T-helper 17 cell (primary cell): ENCODE results near the gene DCTN4. TPM values are rescaled to one million over a fixed set of nuclear protein-coding genes. Genes with fewer than 3 reads are reported as not detected.

Experiments used
- ATAC-seq: fragments of 150-1000 bp; cut with Tn5 transposase; 2 replicates; pipeline ENCODE4 v1.10.0; 2021; ENCODE audit warnings: mild to moderate bottlenecking, moderate library complexity
- DNase-seq, 3 donors: peaks; one replicate each; pipeline versions ENCODE4 v3.0.0 to v3.0.0-alpha.2; 2020 to 2021
- H3K9me3 ChIP-seq: one replicate; pipeline ENCODE4 v1.7.0; 2013; ENCODE audit warnings: low read length, mild to moderate bottlenecking; ENCODE audit not compliant: control insufficient read depth, poor library complexity, severe bottlenecking
- H3K27ac Mint-ChIP-seq: one replicate; pipeline ENCODE4 v1.8.0; 2022; ENCODE audit warnings: mild to moderate bottlenecking, moderate library complexity, mixed read lengths
- H3K27me3 Mint-ChIP-seq: one replicate; pipeline ENCODE4 v1.8.0; 2022; ENCODE audit warnings: mixed read lengths
- H3K36me3 Mint-ChIP-seq: one replicate; pipeline ENCODE4 v1.8.0; 2022; ENCODE audit warnings: low read depth, mixed read lengths
- H3K4me1 Mint-ChIP-seq: one replicate; pipeline ENCODE4 v1.8.0; 2022; ENCODE audit warnings: mild to moderate bottlenecking, mixed read lengths
- H3K4me3 Mint-ChIP-seq: one replicate; pipeline ENCODE4 v1.8.0; 2022; ENCODE audit warnings: mild to moderate bottlenecking, moderate library complexity, mixed read lengths
- total RNA-seq, 4 donors: library from RNA in 2 of 4; stranded (reverse) in 2 of 4; gene quantifications; one replicate each; pipeline ENCODE4 v1.2.3 and lab custom pipeline; 2022 to 2026

Gene DCTN4
- total RNA-seq, 2 donors from 2014 or later: 73.5 to 88.0 TPM

- Mint-ChIP-seq H3K4me1 (no peaks in the 10 kb centered on the region), H3K27ac (no peak overlapping the region)
- no peaks in the 10 kb centered on the region for H3K9me3 ChIP-seq
Observed at GRCh38 chr5:150663936-150664335, 94.9 kb downstream of the DCTN4 start.

GRCh38 chr5:150662731-150663516 lies 95.9 kb downstream of the DCTN4 start:
- Mint-ChIP-seq H3K27ac (no peak overlapping the region), H3K4me1 (peaks cover under 1% of the 10 kb centered on the region), H3K27me3 (peaks cover 28% of the 10 kb centered on the region), H3K36me3 (no peaks in the 10 kb centered on the region), H3K4me3 (no peak overlapping the region)
- DNase-seq: no peak
- no peak for ATAC-seq
- H3K9me3 ChIP-seq: no peaks in the 10 kb centered on the region

More at GRCh38 chr5:150663936-150664335, 94.9 kb downstream of the DCTN4 start:
- peaks cover 28% of the 10 kb centered on the region for H3K27me3 Mint-ChIP-seq
- DNase-seq: no peak
- H3K4me3 Mint-ChIP-seq: no peak overlapping the region
- no peaks in the 10 kb centered on the region for H3K36me3 Mint-ChIP-seq
- ATAC-seq: no peak

DNA sequence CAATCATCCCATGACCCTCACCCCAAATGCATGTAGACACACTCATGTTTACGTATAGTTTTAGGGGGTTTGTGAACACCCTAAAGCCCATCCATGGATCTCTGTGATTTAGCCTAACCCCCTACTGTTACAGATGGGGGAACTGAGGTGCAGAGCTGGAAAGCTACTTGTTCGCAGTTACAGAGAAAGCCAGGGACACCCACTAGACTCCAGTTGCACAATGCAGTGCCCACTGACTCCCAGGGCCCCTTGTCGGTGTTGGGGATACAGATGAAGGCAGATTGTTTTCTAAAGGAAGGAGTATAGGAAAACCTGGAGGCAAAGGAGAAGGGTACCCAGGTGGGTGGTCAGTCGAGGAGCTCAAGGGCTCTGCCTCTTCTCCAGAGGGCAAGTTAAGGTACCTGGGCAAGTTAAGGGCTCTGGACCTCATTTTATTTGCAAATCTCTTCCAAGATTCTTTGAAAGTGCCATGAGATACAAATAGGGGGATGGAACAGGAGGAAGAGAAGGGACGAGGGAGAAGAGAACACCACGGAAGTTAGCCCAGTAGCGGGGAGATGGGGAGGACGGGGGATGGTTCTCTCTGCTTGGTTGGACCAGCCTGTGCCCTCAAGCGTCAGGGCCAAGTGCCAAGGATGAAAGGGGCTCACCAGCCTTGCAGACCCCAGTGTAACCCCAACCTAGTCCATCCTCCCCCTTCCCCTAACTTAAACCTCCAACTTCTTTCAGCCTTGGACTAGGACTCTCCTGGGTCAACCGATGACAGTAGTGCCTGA lies 96.8 kb downstream of the DCTN4 start:
- H3K9me3 ChIP-seq: no peaks in the 10 kb centered on the region
- DNase-seq (no peak), ATAC-seq (no peak)
- H3K36me3 Mint-ChIP-seq: no peaks in the 10 kb centered on the region
- H3K27ac Mint-ChIP-seq: no peak overlapping the region
- H3K4me1 Mint-ChIP-seq: peaks cover 8% of the 10 kb centered on the region
- H3K27me3 Mint-ChIP-seq: peaks cover 28% of the 10 kb centered on the region
- H3K4me3 Mint-ChIP-seq: no peak overlapping the region

DNA sequence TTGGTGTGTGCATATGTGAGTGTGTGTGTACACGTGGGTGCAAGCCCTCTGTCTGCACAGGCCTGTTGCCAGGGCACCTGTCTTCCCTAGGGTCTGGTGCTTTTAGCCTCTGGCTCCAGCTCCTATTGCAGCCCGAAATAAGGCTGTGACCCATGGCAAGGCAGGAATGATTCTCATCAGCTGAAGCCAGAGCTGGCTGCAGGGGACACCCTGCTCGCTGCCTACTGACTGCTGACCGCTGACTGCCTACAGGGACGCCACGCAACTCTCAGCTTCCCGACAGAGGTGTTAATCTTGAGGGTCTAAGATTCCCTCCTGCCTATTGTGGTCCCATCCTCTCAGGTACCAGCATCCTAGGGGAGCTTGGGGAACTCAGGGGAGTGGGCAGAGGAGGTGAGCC lies 97.7 kb downstream of the DCTN4 start, which contains the start of gene MYOZ3:
Gene MYOZ3, plus strand, starts transcription at position 166 of the 400 bp plus-strand sequence. CDS start 1,691 bp downstream, outside the sequence.
- no peaks in the 10 kb centered on the region for H3K36me3 Mint-ChIP-seq
- no peaks in the 10 kb centered on the region for H3K9me3 ChIP-seq
- DNase-seq (no peak), ATAC-seq (no peak)
- peaks cover 8% of the 10 kb centered on the region for H3K4me1 Mint-ChIP-seq
- peak within 1 kb of the TSS; percentile 21 for H3K27ac Mint-ChIP-seq
- H3K27me3 Mint-ChIP-seq: peaks cover 28% of the 10 kb centered on the region
- peak within 1 kb of the TSS; percentile 12 for H3K4me3 Mint-ChIP-seq

DNA sequence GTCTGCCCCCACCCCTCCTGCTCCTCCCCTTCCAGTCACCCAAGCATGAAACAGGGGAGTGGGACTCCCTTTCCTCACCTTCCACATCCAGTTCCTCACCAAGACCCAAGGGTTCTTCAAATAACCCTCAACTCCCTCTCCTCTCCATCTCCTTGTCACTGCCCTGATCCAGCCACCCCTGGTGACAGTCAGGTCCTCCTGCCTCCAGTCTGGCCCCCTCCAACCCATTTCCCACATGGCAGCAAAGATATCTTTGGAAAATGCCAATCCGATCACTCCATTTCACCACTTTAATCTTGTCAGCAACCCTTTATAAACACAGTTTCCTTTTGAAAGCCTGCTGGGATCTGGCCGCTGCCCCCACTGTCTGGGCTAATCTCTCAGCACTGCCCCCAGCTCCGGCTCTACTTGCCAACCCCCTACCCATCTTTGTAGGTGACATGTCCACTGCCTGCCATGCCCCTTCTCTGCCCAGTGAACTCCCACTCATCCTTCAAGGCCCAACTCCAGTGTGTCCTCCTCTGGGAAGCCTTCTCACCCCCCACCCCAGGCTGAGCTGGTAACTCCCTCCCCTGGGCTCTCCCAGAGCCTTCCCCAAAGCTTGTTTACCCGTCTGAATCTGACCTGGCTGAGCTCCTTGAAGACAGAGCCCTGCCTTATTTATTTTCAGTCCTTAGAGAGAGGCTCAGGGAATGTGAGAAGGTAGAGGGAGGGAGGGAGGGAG lies 98.5 kb downstream of the DCTN4 start:
- Mint-ChIP-seq H3K36me3 (no peaks in the 10 kb centered on the region), H3K4me1 (peaks cover 11% of the 10 kb centered on the region), H3K27me3 (peaks cover 28% of the 10 kb centered on the region), H3K4me3 (peak overlapping the region; percentile 12), H3K27ac (peak overlapping the region; percentile 21)
- no peaks in the 10 kb centered on the region for H3K9me3 ChIP-seq
- DNase-seq (no peak), ATAC-seq (no peak)

- Mint-ChIP-seq H3K36me3 (no peaks in the 10 kb centered on the region), H3K27ac (peak overlapping the region; percentile 21), H3K4me3 (no peak overlapping the region), H3K27me3 (peaks cover 22% of the 10 kb centered on the region), H3K4me1 (peaks cover 11% of the 10 kb centered on the region)
- no peaks in the 10 kb centered on the region for H3K9me3 ChIP-seq
- no peak for ATAC-seq
- DNase-seq: no peak
Observed at GRCh38 chr5:150659360-150660107, 99.3 kb downstream of the DCTN4 start.

- Mint-ChIP-seq H3K36me3 (no peaks in the 10 kb centered on the region), H3K4me1 (peaks cover 13% of the 10 kb centered on the region), H3K27me3 (peaks cover 22% of the 10 kb centered on the region), H3K27ac (no peak overlapping the region), H3K4me3 (no peak overlapping the region)
- ATAC-seq: no peak
- no peak for DNase-seq
- no peaks in the 10 kb centered on the region for H3K9me3 ChIP-seq
Observed at GRCh38 chr5:150658699-150659265, 100.0 kb downstream of the DCTN4 start.

Other genes starting within 250 kb of the DCTN4 start
- 1 to 10 TPM in 1 of 2 donors, not detected in 1; 1.5 TPM for gene SYNPO, start 118.4 kb downstream of the DCTN4 start, total RNA-seq
- not detected for gene MYOZ3, start 97.8 kb downstream of the DCTN4 start, total RNA-seq
- 100 to 1,000 TPM in 1 of 2 donors, 10 to 100 TPM in 1; 96.0 to 105 TPM for gene RBM22, start 58.0 kb downstream of the DCTN4 start, total RNA-seq
- gene SMIM3, start 19.7 kb upstream of the DCTN4 start, total RNA-seq: 10 to 100 TPM in 1 of 2 donors, 1 to 10 TPM in 1; 3.9 to 24.0 TPM
- 1 to 10 TPM; 2.0 to 2.7 TPM for gene IRGM, start 87.5 kb upstream of the DCTN4 start, total RNA-seq
- 1 to 10 TPM; 1.2 to 2.2 TPM for gene ZNF300, start 146.0 kb upstream of the DCTN4 start, total RNA-seq